Natural killer cell (primary cell): Measurements from ENCODE around the gene CCDC197. TPM values are rescaled to one million over a fixed set of nuclear protein-coding genes. Genes with fewer than 3 reads are reported as not detected.

Experiments used
- ATAC-seq, 3 donors: fragments of 150-1000 bp in 2 of 3; fragments of 200-7000 bp in 1 of 3; cut with Tn5 transposase; 1 replicate in 1 of 3; 2 replicates in 2 of 3; pipeline ENCODE4 v1.10.0; 2021; ENCODE audit warnings: mild to moderate bottlenecking in 2 of 3, moderate library complexity in 2 of 3
- DNase-seq, 2 donors: peaks; one replicate each; pipeline versions ENCODE4 v3.0.0 to v3.0.0-alpha.2; 2013 to 2021; ENCODE audit warnings: mixed read lengths in 1 of 2
- H3K27ac ChIP-seq: one replicate; pipeline ENCODE4 v1.5.1; 2013; ENCODE audit warnings: mild to moderate bottlenecking, low read length
- H3K27me3 ChIP-seq: one replicate; pipeline ENCODE4 v1.6.1; 2013; ENCODE audit warnings: low read length; ENCODE audit not compliant: control insufficient read depth, insufficient read depth
- H3K36me3 ChIP-seq: one replicate; pipeline ENCODE4 v1.6.1; 2013; ENCODE audit warnings: low read length; ENCODE audit not compliant: control insufficient read depth, insufficient read depth
- H3K4me1 ChIP-seq: one replicate; pipeline ENCODE4 v1.6.1; 2013; ENCODE audit warnings: low read length; ENCODE audit not compliant: control insufficient read depth, insufficient read depth
- H3K4me3 ChIP-seq: one replicate; pipeline ENCODE4 v1.5.1; 2013; ENCODE audit warnings: low read length
- H3K9me3 ChIP-seq: one replicate; pipeline ENCODE4 v1.6.1; 2013; ENCODE audit warnings: low read length; ENCODE audit not compliant: control insufficient read depth, insufficient read depth
- H3K27ac Mint-ChIP-seq, 2 donors: one replicate each; pipeline ENCODE4 v1.8.0; 2022; ENCODE audit warnings: mild to moderate bottlenecking in 2 of 2, mixed read lengths in 2 of 2, moderate library complexity in 1 of 2
- H3K27me3 Mint-ChIP-seq, 2 donors: one replicate each; pipeline ENCODE4 v1.8.0; 2022; ENCODE audit warnings: low read depth in 2 of 2, mixed read lengths in 2 of 2
- H3K36me3 Mint-ChIP-seq: one replicate; pipeline ENCODE4 v1.8.0; 2022; ENCODE audit warnings: mixed read lengths
- H3K4me1 Mint-ChIP-seq, 2 donors: one replicate each; pipeline ENCODE4 v1.8.0; 2022; ENCODE audit warnings: mixed read lengths in 2 of 2
- H3K4me3 Mint-ChIP-seq: one replicate; pipeline ENCODE4 v1.8.0; 2022; ENCODE audit warnings: mild to moderate bottlenecking, moderate library complexity, mixed read lengths
- H3K9me3 Mint-ChIP-seq, 2 donors: one replicate each; pipeline ENCODE4 v1.8.0; 2022; ENCODE audit warnings: mixed read lengths in 2 of 2
- WGBS: methylation state at CpG from one replicate; pipeline ENCODE4 v1.1.7; 2013; ENCODE audit warnings: missing lambda C conversion rate; ENCODE audit not compliant: insufficient coverage; 5-methylcytosine and 5-hydroxymethylcytosine counted together
- intact Hi-C: fragments of 100-400 bp; cut with micrococcal nuclease; formaldehyde crosslinking; loops from one replicate; pipeline ENCODE4 v1.14.2; 2022
- total RNA-seq, 4 donors: library from RNA; stranded (reverse); fragments of 120-200 nt in 1 of 4; gene quantifications; one replicate each; pipeline versions ENCODE4 v1.2.3 to v1.2.4, GENCODE V29; 2013 to 2022
- TF ChIP-seq, protein P1 (sequence below): fragments of 200-600 bp; IDR thresholded peaks from one replicate; pipeline ENCODE4 v1.8.0; 2022; ENCODE audit warnings: antibody characterized with exemption

CCDC197 gene
- total RNA-seq, 3 donors from 2014 or later (not counting 1 experiment from before 2014, with no cell fraction given): not detected

DNA sequence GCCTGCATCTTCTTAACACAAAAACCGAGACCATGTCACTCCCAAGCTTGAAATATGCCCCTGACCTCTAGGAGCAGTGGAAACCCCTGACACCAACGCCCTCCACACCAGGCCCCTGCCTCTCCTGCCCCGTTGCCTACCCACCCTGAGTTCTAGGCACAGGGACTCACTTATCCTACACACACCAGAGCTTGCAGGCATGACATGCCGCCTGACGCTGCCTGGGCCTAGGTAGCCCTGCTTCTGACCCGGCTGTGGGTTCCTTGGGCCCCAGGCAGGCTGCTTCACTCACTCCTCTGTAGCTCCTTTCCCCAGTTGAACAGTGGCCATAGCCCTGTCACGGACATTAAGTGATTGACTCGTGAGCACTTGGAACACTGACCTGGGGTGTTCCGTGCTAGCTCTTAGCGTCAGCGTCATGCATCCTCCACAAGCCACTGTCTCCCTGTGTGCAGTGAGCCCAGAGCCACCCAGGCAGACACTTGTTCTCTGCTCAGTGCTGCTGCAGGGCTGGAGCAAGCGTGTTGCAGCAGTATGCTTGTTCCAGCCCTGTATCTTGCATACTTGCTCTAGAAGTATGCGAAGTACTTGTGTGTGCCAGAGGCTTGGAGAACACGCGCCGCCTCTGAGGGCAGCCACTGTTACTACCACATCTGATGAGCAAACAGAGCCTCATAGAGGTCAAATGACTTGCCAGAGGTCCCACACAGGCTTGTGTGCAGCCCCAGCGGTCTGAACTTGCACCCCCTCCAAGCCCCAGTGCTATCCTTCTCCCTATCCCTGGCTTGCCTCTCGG lies 44.6 kb downstream of the CCDC197 start:
- DNase-seq (no peak), ATAC-seq (no peak)
- Histone ChIP-seq H3K36me3 (peaks cover 8% of the 10 kb centered on the region), H3K4me1 (no peaks in the 10 kb centered on the region), H3K4me3 (no peak overlapping the region), H3K27me3 (no peaks in the 10 kb centered on the region), H3K9me3 (no peaks in the 10 kb centered on the region), H3K27ac (no peak overlapping the region)
- Mint-ChIP-seq H3K4me3 (no peak overlapping the region), H3K27ac (no peak overlapping the region), H3K27me3 (peaks cover 1 to 2% of the 10 kb centered on the region in 2 donors), H3K36me3 (peaks cover 9% of the 10 kb centered on the region), H3K4me1 (peaks cover 2% of the 10 kb centered on the region in 2 donors), H3K9me3 (no peaks in the 10 kb centered on the region)
- 91% methylated on average over 18 of the region's 18 CpGs for WGBS
- TF ChIP-seq, protein P1, sequence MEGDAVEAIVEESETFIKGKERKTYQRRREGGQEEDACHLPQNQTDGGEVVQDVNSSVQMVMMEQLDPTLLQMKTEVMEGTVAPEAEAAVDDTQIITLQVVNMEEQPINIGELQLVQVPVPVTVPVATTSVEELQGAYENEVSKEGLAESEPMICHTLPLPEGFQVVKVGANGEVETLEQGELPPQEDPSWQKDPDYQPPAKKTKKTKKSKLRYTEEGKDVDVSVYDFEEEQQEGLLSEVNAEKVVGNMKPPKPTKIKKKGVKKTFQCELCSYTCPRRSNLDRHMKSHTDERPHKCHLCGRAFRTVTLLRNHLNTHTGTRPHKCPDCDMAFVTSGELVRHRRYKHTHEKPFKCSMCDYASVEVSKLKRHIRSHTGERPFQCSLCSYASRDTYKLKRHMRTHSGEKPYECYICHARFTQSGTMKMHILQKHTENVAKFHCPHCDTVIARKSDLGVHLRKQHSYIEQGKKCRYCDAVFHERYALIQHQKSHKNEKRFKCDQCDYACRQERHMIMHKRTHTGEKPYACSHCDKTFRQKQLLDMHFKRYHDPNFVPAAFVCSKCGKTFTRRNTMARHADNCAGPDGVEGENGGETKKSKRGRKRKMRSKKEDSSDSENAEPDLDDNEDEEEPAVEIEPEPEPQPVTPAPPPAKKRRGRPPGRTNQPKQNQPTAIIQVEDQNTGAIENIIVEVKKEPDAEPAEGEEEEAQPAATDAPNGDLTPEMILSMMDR: no peak
- intact Hi-C loops: no loop called here

DNA sequence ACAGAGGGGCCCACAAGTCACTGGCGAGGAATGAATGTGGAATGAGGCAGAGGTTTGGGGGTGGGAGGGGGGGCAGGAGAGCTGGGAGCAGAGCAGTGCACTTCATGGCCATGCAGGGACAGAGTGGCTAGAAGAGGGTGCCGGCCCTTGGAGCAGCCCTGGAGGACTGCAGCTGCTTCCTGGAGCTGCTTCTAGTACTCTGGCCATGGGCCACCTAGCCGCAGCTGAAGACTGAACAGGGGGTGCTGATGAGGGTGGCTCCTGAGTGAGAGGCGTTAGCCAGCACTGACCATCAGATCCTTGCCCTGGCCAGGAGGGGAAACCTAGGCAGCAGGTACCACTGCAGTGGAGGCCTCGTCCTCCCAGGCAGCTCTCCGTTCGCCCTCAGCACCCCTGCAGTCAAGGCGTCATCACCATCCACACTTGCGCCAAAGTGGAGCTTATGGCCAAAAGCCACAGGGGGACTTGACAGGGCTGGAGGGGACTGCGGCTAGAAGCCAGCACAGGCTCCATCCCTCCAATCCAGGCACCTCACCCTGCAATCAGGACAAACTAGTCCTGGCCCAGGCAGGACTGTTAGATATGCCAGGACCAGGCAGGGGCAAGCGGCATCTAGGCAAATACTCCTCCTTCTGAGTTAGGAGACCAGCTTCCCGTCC lies 45.5 kb downstream of the CCDC197 start:
- no peak for DNase-seq
- H3K4me3 ChIP-seq: no peak overlapping the region
- intact Hi-C loops: no loop called here
- Mint-ChIP-seq H3K36me3 (peaks cover 9% of the 10 kb centered on the region), H3K27me3 (no peaks in the 10 kb centered on the region), H3K4me1 (no peaks in the 10 kb centered on the region), H3K27ac (no peak overlapping the region), H3K4me3 (no peak overlapping the region), H3K9me3 (no peaks in the 10 kb centered on the region)
- ATAC-seq: peak in 1 of 3 donors; percentile 1
- H3K9me3 ChIP-seq: no peaks in the 10 kb centered on the region
- 90% methylated on average over 12 of the region's 12 CpGs for WGBS
- peaks cover 12% of the 10 kb centered on the region for H3K36me3 ChIP-seq
- H3K27ac ChIP-seq: no peak overlapping the region
- no peaks in the 10 kb centered on the region for H3K27me3 ChIP-seq
- TF ChIP-seq, protein P1: no peak
- no peaks in the 10 kb centered on the region for H3K4me1 ChIP-seq

DNA sequence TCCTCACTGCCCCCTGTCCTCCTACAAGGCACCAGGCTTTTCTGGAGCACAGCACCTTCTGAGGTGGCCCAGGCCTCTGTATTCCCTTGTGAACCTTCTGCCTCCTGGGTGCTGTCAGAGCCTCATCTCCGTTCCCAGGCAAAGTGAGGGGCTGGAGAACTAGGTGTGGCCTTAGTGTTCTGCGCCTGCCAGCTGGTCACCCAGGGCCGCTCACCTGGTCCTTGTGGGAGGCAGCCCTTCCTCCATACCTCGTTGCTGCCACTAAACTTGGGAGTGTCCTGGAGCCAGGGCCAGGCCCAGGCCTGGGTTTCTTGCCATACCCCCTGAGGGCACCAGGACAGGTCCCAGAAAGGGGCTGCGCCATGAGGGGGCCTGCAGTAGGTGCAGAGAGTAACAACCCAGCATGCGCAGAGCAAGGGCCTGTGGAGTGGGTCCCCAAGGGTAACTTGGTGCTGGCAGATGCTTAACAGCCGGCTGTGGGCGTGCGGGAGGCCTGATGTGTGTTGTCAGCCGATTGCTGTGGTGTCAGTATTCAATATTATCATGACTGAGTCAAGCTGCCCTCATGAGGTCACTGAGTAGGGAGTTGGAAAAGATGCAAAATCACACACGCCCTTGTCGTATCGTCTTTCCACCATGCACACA lies 46.1 kb downstream of the CCDC197 start:
- Mint-ChIP-seq H3K9me3 (no peaks in the 10 kb centered on the region), H3K36me3 (peaks cover 13% of the 10 kb centered on the region)

More for the DNA sequence above, 46.1 kb downstream of the CCDC197 start:
- H3K36me3 ChIP-seq: peaks cover 19% of the 10 kb centered on the region
- ATAC-seq (peak in 1 of 3 donors; percentile 9), DNase-seq (no peak)
- Mint-ChIP-seq H3K27ac (peak overlapping the region in 1 of 2 donors; percentile 47), H3K4me1 (no peaks in the 10 kb centered on the region), H3K4me3 (no peak overlapping the region), H3K27me3 (no peaks in the 10 kb centered on the region)
- H3K4me3 ChIP-seq: no peak overlapping the region
- H3K9me3 ChIP-seq: no peaks in the 10 kb centered on the region
- WGBS: 95% methylated on average over 10 of the region's 13 CpGs
- no peaks in the 10 kb centered on the region for H3K4me1 ChIP-seq
- no peak overlapping the region for H3K27ac ChIP-seq
- H3K27me3 ChIP-seq: no peaks in the 10 kb centered on the region
- TF ChIP-seq, protein P1: no peak
- intact Hi-C loops: no loop called here
